HG03135 (cell line): Measurements from ENCODE around the gene ATCAY.
"Not testable (repeated sequence)": the region's sequence is repeated elsewhere in the genome, so short reads cannot be mapped to it uniquely, and the experiment has no call there.

Source experiments
- ATAC-seq: cut with Tn5 transposase; IDR thresholded peaks from one replicate; pipeline ENCODE4 v1.9.1; 2021; ENCODE audit warnings: mild to moderate bottlenecking, moderate library complexity; ENCODE audit not compliant: unreplicated experiment

Gene ATCAY

DNA sequence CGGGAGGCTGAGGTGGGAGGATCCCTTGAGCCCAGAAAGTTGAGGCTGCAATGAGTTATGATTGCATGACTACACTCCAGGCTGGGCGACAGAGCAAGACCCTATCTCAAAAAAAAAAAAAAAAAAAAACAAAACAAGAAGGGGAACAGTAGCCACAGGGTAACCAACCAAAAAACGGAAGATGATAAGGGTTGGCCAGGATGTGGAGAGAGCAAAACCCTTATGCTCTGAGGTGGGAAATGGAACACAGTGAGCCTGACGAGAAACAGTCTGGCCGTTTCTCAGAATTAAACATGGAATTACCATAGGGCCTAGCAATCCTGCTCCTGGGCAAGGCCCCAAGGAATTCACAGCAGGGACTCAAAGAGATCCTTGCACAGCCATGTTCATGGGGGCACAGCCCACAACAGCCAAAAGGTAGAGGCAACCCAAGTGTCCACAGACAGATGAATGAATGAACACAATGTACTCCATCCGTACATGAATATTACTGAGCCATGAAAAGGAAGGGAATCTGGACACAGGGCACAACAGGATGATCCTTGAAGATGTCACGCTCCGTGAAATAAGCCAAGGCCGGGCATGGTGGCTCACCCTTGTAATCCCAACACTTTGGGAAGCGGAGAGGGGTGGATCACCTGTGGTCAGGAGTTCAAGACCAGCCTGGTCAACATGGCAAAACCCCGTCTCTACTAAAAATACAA, 63.7 kb downstream of the ATCAY start:
- no peak for ATAC-seq

DNA sequence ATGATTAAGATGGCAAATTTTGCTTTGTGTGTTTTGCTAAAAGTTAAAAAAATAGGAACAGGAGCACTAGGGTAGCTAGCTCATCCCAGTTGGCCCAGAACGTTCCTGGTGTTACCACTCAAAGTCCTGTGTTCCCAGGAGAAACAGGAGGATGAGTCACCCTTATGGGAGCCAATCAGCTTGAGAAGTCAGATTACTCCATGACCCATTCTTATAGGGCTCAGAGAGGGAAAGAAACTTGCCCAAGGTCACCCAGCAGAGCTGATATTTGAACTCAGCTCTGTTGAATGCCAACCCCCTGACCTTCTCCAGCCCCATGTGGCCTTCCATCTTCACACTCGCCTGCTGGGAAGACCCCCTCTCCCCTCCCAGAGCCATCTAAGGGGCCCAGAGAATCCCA, 65.4 kb downstream of the ATCAY start:
- no peak for ATAC-seq

DNA sequence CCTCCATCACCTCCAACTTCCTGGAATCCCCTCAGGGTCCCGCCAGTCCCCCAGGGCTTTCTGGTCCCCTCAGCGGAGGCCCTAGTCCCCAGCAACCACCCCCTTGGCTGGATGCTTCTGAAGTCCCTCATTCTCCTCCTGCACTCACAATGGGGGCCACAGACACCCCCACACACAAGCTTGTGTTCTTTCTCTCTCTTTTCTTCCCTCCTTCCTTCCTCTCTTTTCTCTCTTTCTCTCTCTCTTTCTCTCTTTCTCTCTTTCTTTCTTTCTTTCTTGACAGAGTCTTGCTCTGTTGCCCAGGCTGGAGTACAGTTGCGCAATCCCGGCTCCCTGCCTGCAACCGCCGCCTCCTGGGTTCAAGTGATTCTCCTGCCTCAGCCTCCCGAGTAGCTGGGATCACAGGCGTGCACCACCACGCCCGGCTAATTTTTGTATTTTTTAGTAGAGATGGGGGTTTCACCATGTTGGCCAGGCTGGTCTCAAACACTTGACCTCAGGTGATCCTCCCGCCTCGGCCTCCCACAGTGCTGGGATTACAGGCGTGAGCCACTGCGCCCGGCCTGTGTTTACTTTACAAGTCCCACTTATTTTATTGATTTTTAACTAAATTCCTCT, 66.9 kb downstream of the ATCAY start:
- ATAC-seq: not testable (repeated sequence)

DNA sequence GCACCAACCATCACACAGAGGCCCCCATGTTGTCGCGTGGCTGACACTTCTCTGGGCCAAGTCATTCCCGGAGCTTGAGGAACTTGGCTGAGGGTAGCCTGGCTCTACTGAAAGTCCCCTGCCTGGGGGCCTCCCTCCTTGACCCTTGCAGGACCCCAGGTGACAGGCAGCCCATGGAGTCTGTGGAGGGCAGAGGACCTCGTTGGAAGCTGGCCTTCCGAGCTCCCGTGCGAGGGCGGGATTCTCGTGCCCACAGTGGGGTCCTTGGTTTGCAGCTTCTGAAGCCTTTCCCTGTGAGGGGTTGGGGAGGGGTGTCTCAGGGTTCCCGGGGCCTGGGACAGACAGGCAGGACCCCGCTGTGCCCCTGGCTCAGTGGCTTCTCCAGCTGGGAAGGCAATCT, 68.8 kb downstream of the ATCAY start:
- ATAC-seq: no peak

DNA sequence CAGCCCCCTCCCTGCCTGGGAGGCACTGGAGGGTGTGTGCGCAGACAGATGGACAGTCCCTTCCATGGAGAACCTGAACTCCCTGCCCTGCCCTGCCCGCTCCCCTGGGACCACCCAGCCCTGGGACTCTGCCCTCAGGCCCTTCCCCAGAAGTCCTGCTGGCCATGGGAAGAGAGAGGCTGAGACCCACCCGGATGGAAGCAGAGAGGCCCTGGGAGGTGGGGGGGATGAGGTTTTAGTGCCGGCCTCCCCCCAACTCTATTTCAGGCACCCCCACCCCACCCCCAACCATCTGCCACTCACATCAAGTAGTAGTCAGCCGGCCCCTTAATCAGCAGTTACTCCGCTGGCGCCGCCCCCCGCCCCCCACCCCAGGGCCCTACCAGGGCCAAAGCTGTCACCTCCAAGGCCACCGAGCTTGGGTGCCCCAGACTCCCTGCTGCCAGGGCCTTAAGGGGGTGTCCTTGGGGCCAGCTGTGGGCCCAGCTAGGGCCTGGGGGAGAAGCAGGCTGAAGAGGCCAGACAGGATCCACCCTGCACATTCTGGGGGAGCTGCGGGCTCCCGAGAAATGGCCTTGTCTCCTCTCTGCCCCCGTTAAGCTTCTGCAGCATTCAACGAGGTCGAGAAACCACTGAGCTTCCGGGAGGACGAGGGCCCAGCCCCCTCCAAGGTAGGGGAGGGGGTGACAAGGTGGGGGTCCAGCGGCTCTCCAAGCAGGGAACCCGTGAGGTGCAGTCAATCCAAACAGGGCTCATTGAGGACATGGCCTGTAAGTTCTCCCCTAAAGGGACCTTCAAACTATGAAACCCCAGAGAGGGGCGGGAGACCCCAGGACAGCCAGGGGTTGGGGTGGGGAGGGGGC, 69.7 kb downstream of the ATCAY start:
- ATAC-seq: no peak

DNA sequence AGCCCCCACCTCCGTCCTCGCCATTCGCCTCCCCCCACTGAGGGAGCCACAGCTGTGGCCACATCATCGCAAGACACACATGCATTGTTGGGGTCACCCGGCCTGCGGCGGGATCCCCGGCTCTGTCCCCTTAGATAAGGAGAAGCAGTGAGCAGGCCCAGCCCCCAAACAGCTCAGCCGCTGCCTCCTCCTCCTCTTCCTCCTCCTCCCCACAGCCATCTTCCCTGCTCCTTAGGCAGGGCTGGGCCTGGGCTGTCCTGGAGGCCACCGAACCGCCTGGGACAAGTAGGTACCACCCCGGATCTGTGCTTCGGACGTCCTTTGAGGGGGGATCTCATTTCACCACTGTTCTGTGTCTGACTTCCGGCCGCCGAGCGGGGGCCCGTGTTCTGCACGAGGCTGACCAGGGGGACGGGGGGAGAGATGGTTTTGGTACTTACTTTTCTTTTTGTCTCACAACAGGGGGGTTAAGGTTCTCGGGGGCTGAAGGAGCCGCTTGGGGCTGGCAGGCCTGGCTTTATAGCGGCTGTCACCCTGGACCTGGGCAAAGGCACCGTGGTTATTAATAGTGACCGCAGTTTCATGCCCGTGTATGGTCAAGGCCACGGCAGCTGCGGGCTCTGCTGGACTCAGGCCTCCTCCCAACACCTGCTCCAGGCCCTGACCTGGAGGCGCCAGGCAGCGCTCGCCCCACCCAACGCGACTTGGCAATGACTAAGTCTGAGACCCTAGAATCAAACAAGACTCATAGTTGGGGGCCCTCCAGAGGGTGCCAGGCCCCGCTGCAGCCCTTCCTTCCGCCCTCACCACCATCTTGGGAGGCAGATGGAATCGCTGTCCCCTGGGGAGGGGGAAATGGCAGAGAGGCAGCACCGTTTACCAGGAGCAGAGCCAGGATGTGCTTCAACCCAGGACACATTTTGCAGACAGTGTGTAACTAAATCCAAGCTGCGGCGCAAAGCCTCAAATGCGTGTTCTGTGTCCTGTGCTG, 70.7 kb downstream of the ATCAY start:
- ATAC-seq: no peak

DNA sequence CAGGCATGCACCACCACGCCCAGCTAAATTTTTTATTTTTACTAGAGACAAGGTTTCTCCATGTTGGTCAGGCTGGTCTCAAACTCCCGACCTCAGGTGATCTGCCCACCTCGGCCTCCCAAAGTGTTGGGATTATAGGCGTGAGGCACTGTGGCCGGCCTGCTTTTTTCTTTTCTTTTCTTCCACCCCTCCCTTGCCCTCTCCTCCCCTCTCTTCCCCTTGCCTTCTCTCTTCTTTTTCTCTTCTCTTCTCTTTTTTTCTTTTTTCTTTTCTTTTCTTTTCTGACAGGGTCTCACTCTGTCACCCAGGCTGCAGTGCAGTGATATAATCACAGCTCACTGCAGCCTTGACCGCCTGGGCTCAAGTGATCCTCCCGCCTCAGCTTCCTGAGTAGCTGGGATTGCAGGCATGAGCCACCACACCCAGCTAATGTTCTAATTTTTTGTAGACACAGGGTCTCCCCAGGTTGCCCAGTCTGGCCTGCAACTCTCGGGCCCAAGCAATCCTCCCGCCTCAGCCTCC, 72.3 kb downstream of the ATCAY start:
- ATAC-seq: not testable (repeated sequence)

DNA sequence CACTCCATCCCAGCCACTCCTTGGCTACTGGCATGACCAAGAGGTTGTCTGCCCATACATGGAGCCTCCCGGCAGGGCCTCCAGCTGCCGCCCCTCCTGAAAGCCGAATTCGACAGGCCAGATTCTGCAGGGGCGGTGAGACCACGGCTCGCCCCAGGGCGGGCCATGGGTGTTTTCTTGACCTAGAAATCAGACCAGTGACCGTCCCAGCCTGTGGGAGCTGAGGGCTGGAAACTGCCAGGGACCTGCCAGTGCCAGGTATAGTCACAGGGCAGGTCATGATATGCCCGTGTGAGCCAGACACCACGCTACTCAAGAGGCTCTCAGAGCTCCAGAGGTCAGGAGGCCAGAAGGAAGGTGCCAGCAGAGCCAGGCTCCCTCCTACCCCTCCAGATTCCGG, 73.6 kb downstream of the ATCAY start:
- no peak for ATAC-seq

DNA sequence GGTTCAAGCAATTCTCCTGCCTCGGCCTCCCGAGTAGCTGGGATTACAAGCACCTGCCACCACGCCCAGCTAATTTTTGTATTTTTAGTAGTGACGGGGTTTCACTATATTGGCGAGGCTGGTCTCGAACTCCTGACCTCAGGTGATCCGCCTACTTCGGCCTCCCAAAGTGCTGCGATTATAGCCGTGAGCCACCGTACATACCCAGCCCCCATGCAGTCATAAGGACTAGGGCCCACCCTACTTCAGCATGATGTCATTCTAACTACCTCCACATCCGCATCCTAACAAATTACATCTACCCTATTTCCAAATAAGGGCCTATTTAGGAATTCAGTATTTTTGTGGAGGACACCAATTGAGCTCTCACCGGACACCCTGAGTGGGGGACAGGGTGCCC, 74.8 kb downstream of the ATCAY start:
- ATAC-seq: not testable (repeated sequence)

DNA sequence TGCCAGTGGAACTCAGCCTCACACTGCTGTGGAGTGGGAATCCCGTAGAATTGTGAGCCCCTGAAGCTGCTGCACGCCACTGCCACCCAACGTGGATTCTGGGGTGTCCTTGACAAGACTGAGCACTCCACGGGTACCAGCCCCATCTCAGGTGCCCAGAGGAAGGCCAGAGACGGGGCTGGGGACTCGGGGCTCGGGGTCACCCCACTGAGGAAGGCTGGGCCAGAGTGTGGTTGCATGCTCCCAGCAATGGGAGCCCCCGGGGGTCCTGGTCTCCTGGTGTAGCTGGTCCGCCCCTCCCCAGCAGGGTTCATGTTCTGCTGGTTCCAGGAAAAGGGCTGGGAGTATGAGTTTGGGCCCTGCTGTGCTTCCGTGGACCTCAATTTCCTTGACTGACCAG, 75.2 kb downstream of the ATCAY start:
- no peak for ATAC-seq

DNA sequence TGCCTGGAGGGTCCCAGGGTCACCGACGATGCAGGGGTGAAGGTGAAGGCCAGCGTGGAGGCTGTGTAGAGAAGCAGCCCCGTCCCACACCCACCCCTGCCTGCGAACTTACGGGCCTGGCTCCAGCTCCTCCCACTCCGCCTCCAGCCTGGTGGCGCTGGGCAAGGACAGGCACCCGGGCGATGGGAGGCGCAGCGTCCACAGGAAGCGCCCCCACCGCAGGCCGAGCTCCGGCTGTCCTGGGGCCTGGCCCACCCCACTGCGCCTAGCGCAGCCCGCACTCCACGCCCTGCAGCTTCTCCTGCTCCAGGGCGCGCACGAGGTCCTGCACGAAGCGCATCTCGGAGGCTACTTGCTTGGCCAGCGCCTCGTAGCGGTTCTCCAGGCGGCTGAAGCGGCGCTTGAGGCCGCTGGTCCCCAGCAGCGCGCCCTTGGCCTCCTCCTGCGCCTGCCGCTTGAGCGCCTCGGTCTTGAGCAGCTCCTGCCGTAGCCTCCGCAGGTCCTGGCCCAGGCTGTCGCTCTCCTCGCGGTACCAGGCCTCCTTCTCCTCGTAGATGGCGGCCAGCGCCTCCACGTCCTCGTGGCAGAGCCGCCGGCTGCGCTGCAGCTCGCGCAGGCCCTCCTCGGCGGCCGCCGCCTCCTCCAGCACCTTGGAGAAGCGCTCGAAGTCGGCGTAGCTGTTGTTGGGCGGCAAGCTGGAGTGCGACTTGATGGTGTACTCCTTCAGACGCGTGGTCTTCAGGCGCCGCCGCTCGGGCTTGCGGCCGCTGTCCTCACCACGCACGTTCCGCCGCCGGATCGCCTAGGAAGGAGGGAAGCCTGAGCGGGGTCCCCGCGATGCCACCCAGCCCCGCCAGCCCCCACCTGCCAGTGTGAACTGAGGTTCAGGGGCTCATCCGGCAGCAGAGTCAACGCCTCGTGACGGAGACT, 78.6 kb downstream of the ATCAY start:
- no peak for ATAC-seq

DNA sequence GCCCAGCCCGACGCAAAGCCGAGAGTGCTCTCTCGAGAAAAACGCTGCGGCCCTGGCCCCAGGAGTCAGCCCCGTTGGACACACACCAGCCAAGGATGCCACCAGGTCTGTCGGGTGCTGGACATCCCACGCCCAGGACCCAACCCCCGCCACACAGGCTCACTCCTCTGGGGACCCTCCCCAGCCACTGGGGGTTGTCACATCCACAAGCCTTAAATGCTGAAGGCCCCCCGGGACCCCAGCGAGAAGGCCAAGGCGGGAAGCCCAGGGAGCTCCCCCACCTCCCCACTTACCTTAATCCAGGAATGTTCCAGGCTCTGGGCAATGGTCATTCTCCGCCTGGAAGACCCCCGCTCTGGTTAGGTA, 79.3 kb downstream of the ATCAY start:
- ATAC-seq: no peak

DNA sequence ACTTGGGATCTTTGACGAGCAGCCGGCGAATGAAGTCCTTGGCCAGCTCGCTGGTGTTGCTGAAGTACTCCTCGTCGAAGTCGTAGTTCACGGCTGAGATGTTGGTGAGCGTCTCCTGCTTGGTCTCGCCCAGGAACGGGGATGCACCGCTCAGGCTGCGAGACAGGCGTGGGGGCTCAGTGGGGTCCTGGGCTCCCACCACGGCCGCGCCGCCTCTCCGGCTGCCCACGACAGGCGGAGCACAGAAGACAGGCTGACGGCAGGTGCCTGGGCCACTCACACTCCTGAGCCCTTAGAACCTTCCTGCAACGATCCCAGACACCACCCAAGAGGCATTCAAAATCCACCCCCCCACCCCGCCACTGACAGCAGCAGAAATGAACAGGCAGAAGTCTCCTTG, 80.5 kb downstream of the ATCAY start:
- no peak for ATAC-seq

DNA sequence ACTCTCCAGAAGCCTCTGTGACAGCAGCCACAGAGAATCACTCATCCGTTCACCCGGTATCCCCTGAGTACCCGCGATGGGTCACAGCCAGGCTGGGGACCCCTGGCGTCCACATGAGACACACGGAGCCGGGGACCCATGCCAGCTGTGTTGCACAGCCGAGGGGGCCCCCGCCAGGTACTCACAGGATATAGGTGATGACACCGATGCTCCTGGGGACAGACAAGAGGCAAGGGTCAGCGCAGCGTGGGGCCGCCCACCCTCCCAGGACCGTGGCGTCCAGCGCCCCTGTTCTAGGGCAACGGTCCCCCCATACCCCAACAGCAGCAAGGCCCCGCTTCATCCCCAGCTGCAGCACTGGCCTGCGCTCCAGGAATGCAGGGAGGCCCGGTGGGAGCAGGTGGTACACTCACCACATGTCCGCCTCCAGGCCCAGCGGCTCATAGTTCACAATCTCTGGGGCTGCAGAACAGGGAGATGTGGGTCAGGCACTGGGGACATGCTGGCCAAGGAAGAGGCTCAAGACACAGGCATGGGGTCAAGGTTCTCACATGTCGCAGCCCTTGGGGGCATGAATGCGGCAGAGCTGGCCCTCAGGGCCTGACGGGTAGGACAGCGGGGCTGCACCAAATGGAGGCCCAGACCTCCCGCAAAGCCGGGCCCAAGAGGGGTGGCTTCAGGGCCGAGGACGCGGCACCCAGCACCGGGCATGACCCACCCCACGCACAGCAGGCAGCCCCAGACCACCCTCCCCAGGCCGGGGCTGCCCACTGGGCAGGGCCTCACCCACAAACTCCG, 83.2 kb downstream of the ATCAY start:
- ATAC-seq: no peak

DNA sequence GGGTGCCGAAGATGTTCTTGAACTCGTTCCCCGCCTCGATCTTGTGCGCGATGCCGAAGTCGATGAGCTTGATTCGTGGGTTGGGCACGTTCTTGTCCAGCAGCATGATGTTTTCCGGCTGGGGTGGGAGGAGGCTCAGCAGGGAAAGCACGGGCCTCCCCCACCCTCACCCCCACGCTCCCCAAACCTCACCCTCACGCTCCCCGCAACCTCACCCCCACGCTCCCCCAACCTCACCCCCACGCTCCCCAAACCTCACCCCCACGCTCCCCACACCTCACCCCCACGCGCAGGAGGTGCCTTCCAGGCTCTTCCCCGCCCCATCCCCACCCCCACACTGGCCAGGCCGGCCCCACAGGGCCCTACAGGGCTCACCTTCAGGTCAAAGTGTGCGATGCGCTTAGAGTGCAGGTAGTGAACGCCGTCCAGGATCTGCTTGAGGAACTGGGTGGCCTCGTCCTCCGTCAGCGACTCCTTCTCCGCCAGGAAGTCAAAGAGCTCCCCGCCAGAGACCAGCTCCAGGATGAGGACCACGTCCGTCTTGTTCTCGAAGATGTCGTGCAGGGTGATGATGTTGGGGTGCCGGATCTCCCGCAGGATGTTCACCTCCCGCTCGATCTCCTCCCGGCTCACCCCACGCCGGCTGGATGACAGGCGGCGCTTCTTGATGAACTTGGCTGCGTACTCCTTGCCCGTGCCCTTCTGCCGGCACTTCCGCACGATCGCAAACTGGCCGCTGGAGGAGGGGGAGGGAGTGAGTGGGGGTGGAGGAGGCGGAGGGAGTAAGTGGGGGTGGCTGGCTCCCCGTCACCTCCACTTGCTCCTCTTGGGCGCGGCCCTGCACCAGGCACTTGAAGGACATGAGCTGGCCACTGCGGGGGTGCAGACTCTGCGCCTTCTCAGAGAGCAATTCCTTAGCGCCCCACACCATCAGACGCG, 84.0 kb downstream of the ATCAY start:
- no peak for ATAC-seq

DNA sequence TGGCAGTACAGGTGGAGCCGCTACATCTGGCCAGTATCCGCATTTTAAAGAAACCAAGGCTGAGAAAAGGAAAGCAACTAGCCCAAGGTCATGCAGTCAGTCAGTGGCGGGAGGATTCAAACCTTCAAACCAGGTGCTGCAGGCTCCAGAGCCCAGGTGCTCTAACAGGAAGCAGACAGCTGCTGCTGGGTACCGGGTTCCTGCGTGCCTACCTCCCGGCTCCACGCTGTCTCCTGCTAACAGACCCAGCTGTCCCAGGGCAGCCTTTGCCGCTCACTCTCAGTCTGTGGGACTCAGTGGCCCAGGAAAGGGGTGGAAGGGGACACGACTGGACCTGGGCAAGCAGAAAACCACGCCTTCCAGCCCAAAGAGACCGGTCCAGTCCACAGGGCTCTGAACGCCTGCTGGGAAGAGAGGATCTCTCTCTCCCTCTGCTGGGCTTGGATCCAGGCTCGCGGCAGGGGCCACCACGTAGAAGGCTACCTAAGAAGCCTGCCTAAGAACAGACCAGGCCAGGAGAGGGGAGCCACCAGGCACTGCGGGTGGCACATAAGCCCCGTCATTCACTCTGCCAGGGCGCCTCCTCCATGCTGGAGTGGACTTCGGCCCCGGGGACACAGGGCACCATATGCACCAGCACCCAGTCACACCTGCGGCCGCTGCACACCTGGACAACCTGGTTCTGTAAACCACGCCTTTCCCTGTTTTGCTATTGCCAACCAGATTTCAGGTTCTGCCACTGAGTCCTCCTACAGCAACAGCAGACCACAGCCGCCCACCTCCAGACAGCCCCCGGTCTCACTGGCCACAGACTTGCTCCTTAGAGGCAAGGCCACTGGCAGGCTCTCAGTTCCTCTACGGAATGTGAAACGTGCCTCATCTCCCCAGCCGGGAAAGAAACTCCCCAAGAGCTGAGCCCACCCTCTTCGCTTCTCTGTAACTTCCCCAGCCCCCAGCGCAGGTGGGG, 85.8 kb downstream of the ATCAY start:
- no peak for ATAC-seq
